HEK293 (cell line): Measurements from ENCODE around the gene SMIM20.

ENCODE experiments used
- CTCF ChIA-PET: fragments of 350-600 bp; formaldehyde crosslinking; extraction: SDS; loops from one replicate; lab custom pipeline; 2021; ENCODE audit warnings: antibody characterized with exemption; lab: Yijun Ruan, JAX
- POLR2A ChIA-PET: fragments of 300-600 bp; formaldehyde crosslinking; extraction: SDS; loops from one replicate; lab custom pipeline; 2020; ENCODE audit warnings: antibody characterized with exemption, inconsistent platforms; lab: Yijun Ruan, JAX
- H3K27ac ChIP-seq: fragments of 200-500 bp; sonication (Bioruptor generic); 2 replicates; pipeline ENCODE4 v1.5.1; 2014; ENCODE audit warnings: low read depth, low read length, control low read depth, inconsistent platforms; ENCODE audit errors: extremely low read depth
- H3K36me3 ChIP-seq, 2 experiments: fragments of 200-500 bp in 1 of 2; sonication (Bioruptor generic) in 1 of 2; 1 replicate in 1 of 2; 2 replicates in 1 of 2; pipeline ENCODE4 v1.5.1; 2014 to 2017; ENCODE audit warnings: inconsistent platforms in 2 of 2, low read length in 2 of 2; ENCODE audit not compliant: control insufficient read depth in 2 of 2, insufficient read depth in 1 of 2
- H3K4me1 ChIP-seq: fragments of 200-500 bp; sonication (Bioruptor generic); 2 replicates; pipeline ENCODE4 v1.5.1; 2014; ENCODE audit warnings: mild to moderate bottlenecking, low read length, inconsistent platforms; ENCODE audit not compliant: control insufficient read depth, insufficient read depth
- H3K4me3 ChIP-seq: 2 replicates; pipeline ENCODE4 v1.5.1; 2011; ENCODE audit warnings: low read depth, mild to moderate bottlenecking, control low read depth, low read length, moderate library complexity
- H3K9me3 ChIP-seq: fragments of 200-500 bp; sonication (Bioruptor generic); 2 replicates; pipeline ENCODE4 v1.5.1; 2014; ENCODE audit warnings: low read depth, low read length, inconsistent platforms; ENCODE audit not compliant: control insufficient read depth, insufficient read depth
- FEZF1 ChIP-seq: fragments of 450-650 bp; formaldehyde crosslinking; IDR thresholded peaks from 2 replicates; pipeline ENCODE4 v1.5.1; 2016; ENCODE audit warnings: missing biosample characterization, missing genetic modification characterization
- KLF17 ChIP-seq: fragments of 450-650 bp; formaldehyde crosslinking; IDR thresholded peaks from 2 replicates; pipeline ENCODE4 v1.5.1; 2016; ENCODE audit warnings: missing biosample characterization, missing genetic modification characterization
- SALL2 ChIP-seq: fragments of 450-650 bp; formaldehyde crosslinking; IDR thresholded peaks from 2 replicates; pipeline ENCODE4 v1.5.0; 2017; ENCODE audit warnings: missing biosample characterization, mild to moderate bottlenecking, missing genetic modification characterization, borderline replicate concordance
- SETDB1 ChIP-seq: IDR thresholded peaks from one replicate; pipeline ENCODE4 v1.6.1; 2017; ENCODE audit warnings: mild to moderate bottlenecking, low read length, moderate library complexity, mixed read lengths; ENCODE audit not compliant: insufficient read length
- TSHZ1 ChIP-seq: fragments of 450-650 bp; formaldehyde crosslinking; IDR thresholded peaks from 2 replicates; pipeline ENCODE4 v1.5.1; 2016; ENCODE audit warnings: missing biosample characterization, missing genetic modification characterization, borderline replicate concordance
- ZBTB10 ChIP-seq: fragments of 450-650 bp; formaldehyde crosslinking; IDR thresholded peaks from 2 replicates; pipeline ENCODE4 v1.5.1; 2016; ENCODE audit warnings: missing biosample characterization, missing genetic modification characterization
- ZNF132 ChIP-seq: fragments of 450-650 bp; formaldehyde crosslinking; IDR thresholded peaks from 2 replicates; pipeline ENCODE4 v1.5.1; 2017; ENCODE audit warnings: missing biosample characterization, missing genetic modification characterization, borderline replicate concordance
- ZNF138 ChIP-seq: fragments of 450-650 bp; formaldehyde crosslinking; IDR thresholded peaks from 2 replicates; pipeline ENCODE4 v1.5.1; 2016; ENCODE audit warnings: missing biosample characterization, missing genetic modification characterization, borderline replicate concordance
- ZNF394 ChIP-seq: fragments of 450-650 bp; formaldehyde crosslinking; IDR thresholded peaks from 2 replicates; pipeline ENCODE4 v1.5.1; 2016; ENCODE audit warnings: missing biosample characterization, missing genetic modification characterization, mild to moderate bottlenecking, moderate library complexity, borderline replicate concordance
- ZNF488 ChIP-seq: fragments of 450-650 bp; formaldehyde crosslinking; IDR thresholded peaks from 2 replicates; pipeline ENCODE4 v1.5.1; 2016; ENCODE audit warnings: missing biosample characterization, missing genetic modification characterization
- ZNF530 ChIP-seq: fragments of 450-650 bp; formaldehyde crosslinking; IDR thresholded peaks from 2 replicates; pipeline ENCODE4 v1.5.1; 2016; ENCODE audit warnings: low read depth, missing biosample characterization, missing genetic modification characterization
- ZNF544 ChIP-seq: fragments of 450-650 bp; formaldehyde crosslinking; IDR thresholded peaks from 2 replicates; pipeline ENCODE4 v1.5.0; 2017; ENCODE audit warnings: missing biosample characterization, missing genetic modification characterization
- ZNF677 ChIP-seq: fragments of 450-650 bp; IDR thresholded peaks from 2 replicates; pipeline ENCODE4 v1.5.0; 2018; ENCODE audit warnings: missing biosample characterization, mild to moderate bottlenecking, missing genetic modification characterization, moderate library complexity
- ZNF776 ChIP-seq: fragments of 450-650 bp; formaldehyde crosslinking; IDR thresholded peaks from 2 replicates; pipeline ENCODE4 v1.5.0; 2017; ENCODE audit warnings: missing biosample characterization, missing genetic modification characterization, borderline replicate concordance
- ZNF785 ChIP-seq: fragments of 450-650 bp; formaldehyde crosslinking; IDR thresholded peaks from 2 replicates; pipeline ENCODE4 v1.5.1; 2016; ENCODE audit warnings: missing biosample characterization, missing genetic modification characterization
- ZSCAN18 ChIP-seq: fragments of 450-650 bp; formaldehyde crosslinking; IDR thresholded peaks from 2 replicates; pipeline ENCODE4 v1.5.1; 2016; ENCODE audit warnings: missing biosample characterization, missing genetic modification characterization

Gene SMIM20

GRCh38 chr4:25928379-25929297 lies 14.6 kb downstream of the SMIM20 start:
- H3K4me3 ChIP-seq = no peak overlapping the region
- H3K27ac ChIP-seq = no peak overlapping the region
- no peaks in the 10 kb centered on the region for H3K36me3 ChIP-seq
- ChIA-PET CTCF (interaction anchor here (0.6 to 2.3 kb wide), 8 partner anchors 10 to 478 kb away, joined by 3 to 7 read pairs (median 4); no protein-coding TSS in a partner anchor), POLR2A (no interaction called here)
- H3K4me1 ChIP-seq = no peaks in the 10 kb centered on the region; the same call in 1 of the 2 replicates
- H3K9me3 ChIP-seq = no peaks in the 10 kb centered on the region
- no peak for TF ChIP-seq ZNF394 (tag by site-specific recombination)
- no peak for TF ChIP-seq ZNF488 (tag by site-specific recombination)
- no peak for TF ChIP-seq TSHZ1 (tag by site-specific recombination)
- no peak for TF ChIP-seq ZNF544 (tag by site-specific recombination)
- TF ChIP-seq SALL2 (tag by site-specific recombination) = no peak
- TF ChIP-seq ZNF776 (tag by site-specific recombination) = no peak
- no peak for TF ChIP-seq ZSCAN18 (tag by site-specific recombination)
- TF ChIP-seq ZNF132 (tag by site-specific recombination) = no peak

GRCh38 chr4:25929298-25929686 lies 15.3 kb downstream of the SMIM20 start:
- Histone ChIP-seq H3K36me3 (no peaks in the 10 kb centered on the region), H3K9me3 (no peaks in the 10 kb centered on the region), H3K27ac (no peak overlapping the region), H3K4me1 (no peaks in the 10 kb centered on the region; the same call in 1 of the 2 replicates), H3K4me3 (no peak overlapping the region)
- CTCF ChIA-PET = interaction anchor here (0.6 to 2.3 kb wide), 2 partner anchors 59 to 98 kb away, joined by 3 to 7 read pairs; no protein-coding TSS in a partner anchor
- POLR2A ChIA-PET = no interaction called here
- TF ChIP-seq ZNF138 (tag by site-specific recombination) = no peak
- TF ChIP-seq FEZF1 = no peak
- TF ChIP-seq ZNF530 (tag by site-specific recombination) = no peak
- no peak for TF ChIP-seq ZNF677 (tag by site-specific recombination)
- TF ChIP-seq ZNF785 = no peak
- no peak for TF ChIP-seq ZBTB10 (tag by site-specific recombination)
- TF ChIP-seq SETDB1 = no peak
- TF ChIP-seq KLF17 (tag by site-specific recombination) = no peak
